NT2/D1 (cell line): Measurements from ENCODE around the gene PRKCSH.

Source experiments
- YY1 ChIP-seq: IDR thresholded peaks from 2 replicates; pipeline ENCODE4 v1.6.1; 2011; ENCODE audit not compliant: insufficient read length, insufficient read depth
- ZNF274 ChIP-seq: IDR thresholded peaks from 2 replicates; pipeline ENCODE4 v1.6.1; 2011; ENCODE audit warnings: mild to moderate bottlenecking, low read depth, low read length

DNA sequence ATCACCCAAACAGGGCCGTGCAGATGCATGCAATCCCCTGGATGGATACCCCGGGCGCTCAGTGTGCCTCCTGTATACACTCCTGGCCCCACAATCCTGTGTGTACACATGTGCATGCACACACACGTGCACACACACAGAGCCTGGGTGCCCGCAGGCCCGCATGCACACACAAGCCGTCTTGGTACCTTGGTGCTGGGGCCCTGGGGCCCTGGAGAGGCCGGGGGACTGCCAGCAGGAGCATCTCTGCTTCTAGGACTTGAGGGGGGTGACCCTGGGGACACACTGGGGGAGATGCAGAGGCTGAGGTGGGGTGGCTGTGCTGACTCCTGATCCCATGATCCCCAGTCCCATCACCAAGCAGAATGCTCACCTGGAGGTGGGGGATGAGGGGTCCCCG lies 35.8 kb upstream of the PRKCSH start:
- TF ChIP-seq ZNF274 (no peak), YY1 (no peak)
